Immature natural killer cell (primary cell): Measurements from ENCODE around the gene GATM. TPM values are rescaled to one million over a fixed set of nuclear protein-coding genes. Genes with fewer than 3 reads are reported as not detected.

ENCODE experiments used
- DNase-seq, 3 donors: peaks; one replicate each; pipeline ENCODE4 v3.0.0; 2022; ENCODE audit warnings: mixed read lengths in 1 of 3
- H3K27ac Mint-ChIP-seq, 6 donors: one replicate each; pipeline ENCODE4 v1.8.0; 2020; ENCODE audit warnings: mixed read lengths in 6 of 6, mild to moderate bottlenecking in 5 of 6, inconsistent platforms in 4 of 6, moderate library complexity in 3 of 6
- H3K27me3 Mint-ChIP-seq, 3 donors: one replicate each; pipeline ENCODE4 v1.8.0; 2020 to 2021; ENCODE audit warnings: low read depth in 3 of 3, mild to moderate bottlenecking in 3 of 3, mixed read lengths in 3 of 3, moderate library complexity in 3 of 3, inconsistent platforms in 1 of 3
- H3K36me3 Mint-ChIP-seq, 3 donors: one replicate each; pipeline ENCODE4 v1.8.0; 2020; ENCODE audit warnings: mixed read lengths in 3 of 3, inconsistent platforms in 2 of 3, mild to moderate bottlenecking in 2 of 3
- H3K4me1 Mint-ChIP-seq, 2 donors: one replicate each; pipeline ENCODE4 v1.8.0; 2020; ENCODE audit warnings: inconsistent platforms in 2 of 2, mild to moderate bottlenecking in 2 of 2, mixed read lengths in 2 of 2, moderate library complexity in 1 of 2
- H3K4me3 Mint-ChIP-seq, 5 donors: one replicate each; pipeline ENCODE4 v1.8.0; 2020; ENCODE audit warnings: mild to moderate bottlenecking in 5 of 5, mixed read lengths in 5 of 5, inconsistent platforms in 3 of 5, moderate library complexity in 3 of 5
- H3K9me3 Mint-ChIP-seq, 6 donors: one replicate each; pipeline ENCODE4 v1.8.0; 2020; ENCODE audit warnings: mild to moderate bottlenecking in 6 of 6, mixed read lengths in 6 of 6, inconsistent platforms in 4 of 6, moderate library complexity in 3 of 6
- polyA plus RNA-seq, 3 donors: library from polyadenylated mRNA; unstranded; fragments of 300-500 nt; fragmentation: Illumina TruSeq; gene quantifications; one replicate each; pipeline ENCODE4 v1.2.3, GENCODE V29; 2021

The GATM gene, protein sequence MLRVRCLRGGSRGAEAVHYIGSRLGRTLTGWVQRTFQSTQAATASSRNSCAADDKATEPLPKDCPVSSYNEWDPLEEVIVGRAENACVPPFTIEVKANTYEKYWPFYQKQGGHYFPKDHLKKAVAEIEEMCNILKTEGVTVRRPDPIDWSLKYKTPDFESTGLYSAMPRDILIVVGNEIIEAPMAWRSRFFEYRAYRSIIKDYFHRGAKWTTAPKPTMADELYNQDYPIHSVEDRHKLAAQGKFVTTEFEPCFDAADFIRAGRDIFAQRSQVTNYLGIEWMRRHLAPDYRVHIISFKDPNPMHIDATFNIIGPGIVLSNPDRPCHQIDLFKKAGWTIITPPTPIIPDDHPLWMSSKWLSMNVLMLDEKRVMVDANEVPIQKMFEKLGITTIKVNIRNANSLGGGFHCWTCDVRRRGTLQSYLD
- 1 to 10 TPM in 1 of 3 donors, under 1 TPM in 2; 0.27 to 1.2 (median 0.54) TPM for polyA plus RNA-seq

DNA sequence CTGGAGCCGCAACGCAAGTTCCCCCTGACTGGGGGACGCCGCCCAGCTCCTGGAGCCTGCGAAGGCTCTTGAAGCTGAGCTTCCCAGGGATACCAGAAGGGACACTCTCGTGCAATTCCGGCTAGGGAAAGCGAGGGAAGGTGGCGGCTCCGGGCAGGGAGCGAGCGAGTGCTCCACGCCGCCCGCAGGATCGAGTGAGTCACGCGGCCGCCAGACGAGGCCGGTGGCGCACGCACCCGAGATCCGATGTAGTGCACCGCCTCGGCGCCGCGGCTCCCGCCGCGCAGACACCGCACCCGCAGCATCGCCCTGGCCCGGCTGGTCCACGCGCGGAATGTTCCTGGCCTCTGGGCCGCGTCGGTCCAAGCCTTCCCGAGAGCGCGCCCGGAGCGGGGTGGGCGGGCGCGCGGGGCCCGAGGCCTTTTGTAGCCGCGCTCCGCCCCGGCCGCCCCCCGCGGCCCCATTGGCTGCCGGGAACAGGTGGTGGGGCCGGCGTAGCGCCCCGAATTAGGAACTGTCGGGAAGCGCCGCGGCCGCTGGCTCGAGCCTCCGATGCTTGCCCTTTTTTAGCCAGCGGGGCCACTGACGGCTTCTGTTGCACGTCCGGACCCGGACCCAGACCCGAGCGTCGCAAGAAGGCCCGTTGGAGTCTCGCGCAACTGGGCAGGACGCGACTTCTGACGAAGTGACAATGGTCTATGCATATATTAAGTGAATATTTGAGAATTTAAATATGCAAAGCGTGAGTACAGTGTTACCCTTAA lies at the start of gene GATM:
GATM (minus strand) TSS at position 396 of the 764 bp plus-strand sequence; CDS start at position 305, 91 bp downstream.
- H3K27me3 Mint-ChIP-seq = peaks cover 10 to 24% (median 24%) of the 10 kb centered on the region in 3 donors
- peak; percentile 23 to 38 (median 31) for DNase-seq
- peak within 1 kb of the TSS; percentile 73 to 87 (median 79) for H3K4me3 Mint-ChIP-seq
- peaks cover 17 to 20% of the 10 kb centered on the region in 2 donors for H3K4me1 Mint-ChIP-seq
- peaks cover 0 to 3% (median 0%) of the 10 kb centered on the region in 6 donors for H3K9me3 Mint-ChIP-seq
- H3K36me3 Mint-ChIP-seq = no peaks in the 10 kb centered on the region
- H3K27ac Mint-ChIP-seq = peak within 1 kb of the TSS in 2 of 6 donors; percentile 22 to 79

DNA sequence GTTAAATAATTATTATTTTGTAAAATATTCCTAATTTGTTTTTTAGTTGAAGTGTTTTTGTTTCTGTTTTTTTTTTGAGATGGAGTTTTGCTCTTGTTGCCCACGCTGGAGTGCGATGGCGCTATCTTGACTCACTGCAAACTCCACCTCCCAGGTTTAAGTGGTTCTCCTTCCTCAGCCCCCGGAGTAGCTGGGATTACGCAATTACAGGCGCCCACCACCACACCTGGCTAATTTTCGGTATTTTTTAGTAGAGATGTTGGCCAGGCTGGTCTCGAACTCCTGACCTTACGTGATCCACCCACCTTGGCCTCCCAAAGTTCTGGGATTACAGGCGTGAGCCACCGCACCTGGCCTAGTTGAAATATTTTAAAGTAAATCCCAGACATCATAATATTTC lies 48.7 kb upstream of the GATM start:
- no peaks in the 10 kb centered on the region for H3K9me3 Mint-ChIP-seq
- DNase-seq = no peak
- peaks cover 2 to 5% of the 10 kb centered on the region in 2 donors for H3K4me1 Mint-ChIP-seq
- peaks cover 8 to 9% (median 9%) of the 10 kb centered on the region in 3 donors for H3K36me3 Mint-ChIP-seq
- H3K27ac Mint-ChIP-seq = no peak overlapping the region
- no peak overlapping the region for H3K4me3 Mint-ChIP-seq
- peaks cover 0 to 2% (median 0%) of the 10 kb centered on the region in 3 donors for H3K27me3 Mint-ChIP-seq

DNA sequence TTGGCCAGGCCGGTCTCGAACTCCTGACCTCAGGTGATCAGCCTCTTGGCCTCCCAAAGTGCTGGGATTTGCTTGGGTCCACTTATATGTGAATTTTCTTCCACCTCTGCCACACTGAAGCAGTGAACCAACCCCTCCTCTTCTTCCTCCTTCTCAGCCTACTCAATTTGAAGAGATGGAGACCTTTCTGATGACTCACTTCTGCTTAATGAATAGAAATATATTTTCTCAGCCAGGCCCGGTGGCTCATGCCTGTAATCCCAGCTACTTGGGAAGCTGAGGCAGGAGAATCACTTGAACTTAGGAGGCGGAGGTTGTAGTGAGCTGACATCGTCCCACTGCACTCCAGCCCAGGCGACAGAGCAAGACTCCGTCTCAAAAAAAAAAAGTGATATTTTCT lies 46.8 kb upstream of the GATM start:
- no peak overlapping the region for H3K4me3 Mint-ChIP-seq
- DNase-seq = no peak
- H3K9me3 Mint-ChIP-seq = no peaks in the 10 kb centered on the region
- peaks cover 0 to 2% (median 0%) of the 10 kb centered on the region in 3 donors for H3K27me3 Mint-ChIP-seq
- no peaks in the 10 kb centered on the region for H3K4me1 Mint-ChIP-seq
- peaks cover 8 to 21% (median 15%) of the 10 kb centered on the region in 3 donors for H3K36me3 Mint-ChIP-seq
- no peak overlapping the region for H3K27ac Mint-ChIP-seq

DNA sequence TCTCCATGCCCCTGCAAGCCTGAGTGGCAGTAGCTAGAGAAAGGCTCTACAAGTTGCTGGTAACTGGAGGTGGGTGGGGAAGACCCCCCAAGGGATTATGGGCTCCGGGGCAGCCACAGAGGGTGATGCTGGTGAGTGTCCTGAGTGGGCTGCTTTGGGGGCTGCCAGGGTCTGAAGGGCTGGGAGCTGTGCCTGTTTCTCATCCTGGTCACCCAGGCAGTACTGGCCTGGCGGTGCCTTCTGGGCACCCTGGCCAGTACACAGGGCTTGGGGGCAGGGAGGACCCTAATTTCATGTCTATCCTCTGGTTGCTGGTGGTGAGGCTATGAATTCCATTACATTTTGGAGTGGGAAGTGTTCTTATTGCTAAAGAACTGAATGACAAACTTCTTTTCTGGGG lies 46.1 kb upstream of the GATM start:
- no peak overlapping the region for H3K27ac Mint-ChIP-seq
- no peaks in the 10 kb centered on the region for H3K4me1 Mint-ChIP-seq
- no peak for DNase-seq
- H3K36me3 Mint-ChIP-seq = peaks cover 8 to 26% (median 15%) of the 10 kb centered on the region in 3 donors
- peaks cover 0 to 2% (median 0%) of the 10 kb centered on the region in 3 donors for H3K27me3 Mint-ChIP-seq
- H3K9me3 Mint-ChIP-seq = no peaks in the 10 kb centered on the region
- H3K4me3 Mint-ChIP-seq = no peak overlapping the region

DNA sequence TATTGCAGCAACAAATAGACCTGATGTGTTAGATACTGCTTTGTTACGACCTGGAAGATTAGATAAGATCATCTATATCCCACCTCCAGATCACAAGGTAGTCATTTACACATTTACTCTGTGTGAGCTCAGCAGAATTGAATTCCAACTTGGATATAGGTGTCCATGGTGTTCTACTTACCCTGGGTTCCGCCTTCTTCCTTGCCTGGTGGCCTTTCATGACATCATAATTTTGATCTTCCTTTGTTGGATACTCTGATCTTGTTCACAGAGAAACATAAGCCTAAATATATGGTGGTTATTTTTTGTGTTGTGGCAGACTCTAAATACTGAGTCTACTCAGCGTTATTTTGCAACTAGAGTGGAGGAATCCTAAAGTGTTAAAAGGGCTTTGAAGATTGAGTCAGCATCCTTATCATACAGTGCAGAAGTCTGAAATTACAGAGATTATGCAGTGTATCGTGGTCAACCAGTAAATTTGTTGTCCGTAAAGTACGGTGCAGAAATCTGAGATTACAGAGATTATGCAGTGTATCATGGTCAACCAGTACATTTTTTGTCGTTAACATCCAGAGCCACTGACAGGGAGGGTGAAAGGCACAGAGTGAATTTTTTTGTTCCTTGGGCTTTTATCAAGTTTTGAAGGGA lies 39.1 kb upstream of the GATM start:
- no peaks in the 10 kb centered on the region for H3K27me3 Mint-ChIP-seq
- H3K9me3 Mint-ChIP-seq = no peaks in the 10 kb centered on the region
- peak overlapping the region in 1 of 6 donors; percentile 5 for H3K27ac Mint-ChIP-seq
- H3K4me3 Mint-ChIP-seq = no peak overlapping the region
- H3K36me3 Mint-ChIP-seq = peaks cover 20 to 53% (median 21%) of the 10 kb centered on the region in 3 donors
- H3K4me1 Mint-ChIP-seq = peaks cover 18 to 23% of the 10 kb centered on the region in 2 donors
- DNase-seq = no peak

DNA sequence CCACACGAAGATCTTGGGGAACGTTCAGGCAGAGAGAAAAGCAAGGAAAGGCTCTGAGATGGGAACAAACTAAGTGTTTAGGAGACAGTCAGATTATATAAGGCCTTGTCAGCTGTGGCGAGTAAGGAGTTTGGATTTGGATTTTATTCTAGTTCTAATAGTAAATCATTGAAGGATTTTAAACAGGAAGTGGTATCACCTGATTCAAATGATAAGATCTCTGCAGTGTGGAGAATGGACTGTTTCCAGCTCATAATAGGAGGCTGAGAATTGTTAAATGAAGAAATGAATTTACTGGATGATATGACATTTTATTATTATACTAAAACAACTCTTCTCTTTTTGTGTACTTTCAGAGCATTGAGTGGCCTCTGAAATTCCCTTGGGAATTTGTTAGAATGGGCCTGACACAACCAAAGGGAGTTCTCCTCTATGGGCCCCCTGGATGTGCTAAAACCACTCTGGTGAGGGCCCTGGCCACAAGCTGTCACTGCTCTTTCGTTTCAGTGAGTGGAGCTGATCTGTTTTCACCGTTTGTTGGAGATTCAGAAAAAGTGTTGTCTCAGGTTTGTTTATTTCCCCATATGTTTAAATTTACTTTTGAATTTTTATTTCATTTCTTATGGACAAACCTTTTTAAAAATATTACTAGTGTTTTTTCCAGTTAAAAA lies 36.0 kb upstream of the GATM start:
- Mint-ChIP-seq H3K27ac (peak overlapping the region in 5 of 6 donors; percentile 27 to 79 (median 51)), H3K27me3 (no peaks in the 10 kb centered on the region)

DNA sequence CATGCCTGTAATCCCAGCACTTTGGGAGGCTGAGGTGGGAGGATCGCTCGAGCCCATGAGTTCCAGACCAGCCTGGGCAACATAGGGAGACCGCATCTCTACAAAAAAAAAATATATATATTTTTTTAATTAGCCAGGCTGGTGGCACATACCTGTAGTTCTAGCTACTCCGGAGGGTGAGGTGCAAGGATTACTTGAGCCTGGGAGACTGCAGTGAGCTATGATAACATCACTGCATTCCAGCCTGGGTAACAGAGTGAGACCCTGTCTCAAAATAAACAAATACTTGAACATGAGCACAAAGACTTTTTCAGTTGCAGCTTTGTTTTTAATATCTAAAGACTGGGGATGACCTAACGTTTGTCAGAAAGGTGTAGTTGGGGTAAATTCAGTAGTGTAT lies 31.3 kb upstream of the GATM start:
- H3K36me3 Mint-ChIP-seq = peaks cover 5 to 49% (median 20%) of the 10 kb centered on the region in 3 donors
- no peak overlapping the region for H3K27ac Mint-ChIP-seq
- no peak for DNase-seq
- no peaks in the 10 kb centered on the region for H3K9me3 Mint-ChIP-seq
- H3K4me3 Mint-ChIP-seq = no peak overlapping the region
- H3K4me1 Mint-ChIP-seq = peaks cover 21 to 67% of the 10 kb centered on the region in 2 donors
- H3K27me3 Mint-ChIP-seq = no peaks in the 10 kb centered on the region

More for the DNA sequence above, 36.0 kb upstream of the GATM start:
- H3K36me3 Mint-ChIP-seq = peaks cover 11 to 41% (median 23%) of the 10 kb centered on the region in 3 donors
- peaks cover 18 to 31% of the 10 kb centered on the region in 2 donors for H3K4me1 Mint-ChIP-seq
- H3K4me3 Mint-ChIP-seq = no peak overlapping the region
- DNase-seq = no peak
- H3K9me3 Mint-ChIP-seq = no peaks in the 10 kb centered on the region

DNA sequence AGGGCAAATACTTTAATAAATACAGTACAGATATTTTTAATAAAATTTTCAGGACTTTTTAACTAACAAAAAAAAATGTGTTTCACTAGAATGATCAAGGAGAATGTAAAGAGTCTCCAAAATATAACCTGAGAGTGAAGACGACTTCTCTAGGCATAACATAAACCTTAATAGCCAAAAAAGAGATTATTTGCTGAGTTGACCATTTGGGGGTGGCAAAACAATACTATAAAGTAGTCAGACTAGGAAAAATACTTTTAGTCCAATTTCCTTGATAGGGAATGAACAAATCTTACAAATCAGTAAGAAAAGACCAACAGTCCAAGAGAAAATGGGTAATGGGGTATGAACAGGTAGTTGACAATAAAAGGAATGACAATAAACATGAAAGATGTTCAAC lies 29.4 kb upstream of the GATM start:
- DNase-seq = no peak
- Mint-ChIP-seq H3K9me3 (no peaks in the 10 kb centered on the region), H3K27me3 (no peaks in the 10 kb centered on the region), H3K4me1 (peaks cover 14 to 61% of the 10 kb centered on the region in 2 donors), H3K36me3 (peaks cover 5 to 42% (median 20%) of the 10 kb centered on the region in 3 donors), H3K27ac (no peak overlapping the region), H3K4me3 (no peak overlapping the region)

DNA sequence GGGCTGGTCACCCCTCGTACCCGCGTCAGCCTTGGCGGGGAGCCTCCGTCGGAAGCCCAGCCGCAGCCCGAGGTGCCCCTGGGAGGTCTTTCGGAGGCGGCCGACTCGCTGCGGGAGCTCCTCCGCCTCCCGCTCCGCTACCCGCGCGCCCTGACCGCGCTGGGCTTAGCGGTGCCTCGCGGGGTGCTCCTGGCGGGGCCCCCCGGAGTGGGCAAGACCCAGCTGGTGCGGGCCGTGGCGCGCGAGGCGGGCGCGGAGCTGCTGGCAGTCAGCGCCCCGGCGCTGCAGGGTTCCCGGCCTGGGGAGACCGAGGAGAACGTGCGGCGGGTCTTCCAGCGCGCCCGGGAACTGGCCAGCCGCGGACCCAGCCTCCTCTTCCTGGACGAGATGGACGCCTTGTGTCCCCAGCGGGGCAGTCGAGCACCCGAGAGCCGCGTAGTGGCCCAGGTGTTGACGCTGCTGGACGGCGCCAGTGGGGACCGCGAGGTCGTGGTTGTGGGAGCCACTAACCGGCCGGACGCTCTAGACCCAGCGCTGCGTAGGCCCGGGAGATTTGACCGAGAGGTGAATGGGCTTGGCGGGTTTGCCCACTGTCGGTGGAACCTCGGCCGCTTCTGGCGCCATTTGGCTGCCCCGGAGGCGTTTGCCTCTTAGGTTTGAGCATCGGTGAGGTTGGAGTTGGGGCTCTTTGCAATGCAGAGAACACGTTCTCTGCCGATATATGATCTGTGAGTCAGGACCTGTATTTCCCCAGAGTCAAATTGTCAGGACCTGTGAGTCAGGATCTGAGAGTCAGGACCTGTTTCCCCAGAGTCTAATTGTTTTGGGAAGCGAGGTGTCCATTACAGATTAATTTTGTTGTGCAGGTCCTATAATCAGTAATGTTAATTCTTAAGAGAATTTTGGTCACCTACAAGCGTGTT lies 24.9 kb upstream of the GATM start:
- Mint-ChIP-seq H3K9me3 (no peaks in the 10 kb centered on the region), H3K4me1 (peaks cover 25 to 55% of the 10 kb centered on the region in 2 donors), H3K4me3 (peak overlapping the region; percentile 88 to 96 (median 95)), H3K36me3 (peaks cover 5 to 18% (median 8%) of the 10 kb centered on the region in 3 donors), H3K27ac (peak overlapping the region; percentile 55 to 97 (median 67)), H3K27me3 (peaks cover 0 to 3% (median 2%) of the 10 kb centered on the region in 3 donors)
- DNase-seq = peak; percentile 25 to 34 (median 33)

DNA sequence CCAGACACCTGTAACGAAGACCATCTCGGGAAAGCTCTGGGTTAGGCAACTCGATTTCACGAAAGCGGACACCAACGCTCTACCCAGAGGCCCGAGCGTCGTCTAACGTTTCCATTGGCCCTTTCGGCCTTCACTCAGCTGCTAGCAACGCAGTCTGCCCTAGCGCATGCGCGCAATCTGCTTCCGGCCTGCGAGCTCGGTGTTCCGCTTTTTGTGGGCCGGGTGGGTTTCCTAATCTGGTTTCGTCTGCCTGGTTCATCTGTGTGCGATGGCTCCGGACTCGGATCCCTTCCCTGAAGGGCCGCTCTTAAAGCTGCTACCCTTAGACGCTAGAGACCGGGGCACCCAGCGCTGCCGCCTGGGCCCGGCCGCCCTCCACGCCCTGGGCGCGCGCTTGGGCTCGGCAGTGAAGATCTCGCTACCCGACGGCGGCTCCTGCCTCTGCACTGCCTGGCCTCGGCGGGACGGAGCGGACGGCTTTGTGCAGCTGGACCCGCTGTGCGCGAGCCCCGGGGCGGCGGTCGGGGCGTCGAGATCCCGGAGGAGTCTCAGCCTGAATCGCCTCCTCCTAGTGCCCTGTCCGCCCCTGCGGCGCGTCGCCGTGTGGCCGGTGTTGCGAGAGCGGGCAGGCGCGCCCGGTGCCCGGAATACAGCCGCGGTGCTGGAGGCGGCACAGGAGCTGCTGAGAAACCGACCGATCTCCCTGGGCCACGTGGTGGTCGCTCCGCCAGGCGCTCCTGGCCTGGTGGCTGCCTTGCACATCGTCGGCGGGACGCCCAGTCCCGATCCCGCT lies 24.0 kb upstream of the GATM start:
- Mint-ChIP-seq H3K9me3 (no peaks in the 10 kb centered on the region), H3K27me3 (peaks cover 0 to 3% (median 2%) of the 10 kb centered on the region in 3 donors), H3K36me3 (peaks cover 5 to 16% (median 6%) of the 10 kb centered on the region in 3 donors), H3K27ac (peak overlapping the region; percentile 93 to 98 (median 96)), H3K4me1 (peaks cover 25 to 47% of the 10 kb centered on the region in 2 donors), H3K4me3 (peak overlapping the region; percentile 88 to 96 (median 95))
- DNase-seq = peak; percentile 94 to 97 (median 97)

DNA sequence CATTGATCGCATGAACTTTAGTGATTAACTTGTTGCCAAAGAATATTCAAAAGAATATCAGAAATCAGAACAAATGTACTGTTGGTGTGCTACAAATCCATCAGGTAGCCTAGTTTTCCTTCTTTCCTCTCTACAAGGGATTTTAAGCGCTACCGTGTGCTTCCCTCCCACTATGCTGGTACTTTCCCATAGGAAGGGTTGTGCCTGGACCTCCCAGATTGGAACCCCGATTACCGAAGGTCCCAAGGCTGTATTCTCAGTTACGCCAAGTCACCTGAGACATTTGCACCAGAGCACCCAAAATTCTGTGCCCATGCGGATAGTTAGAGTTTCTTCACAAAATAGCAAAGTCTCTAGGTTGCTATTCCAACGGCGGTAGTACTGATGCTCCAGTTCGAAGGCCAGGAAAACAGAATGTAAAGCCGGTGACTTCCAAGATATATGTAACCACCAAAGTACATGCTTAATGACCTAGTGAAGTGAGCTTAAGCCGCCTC lies 23.4 kb upstream of the GATM start:
- peaks cover 2 to 11% (median 6%) of the 10 kb centered on the region in 3 donors for H3K36me3 Mint-ChIP-seq
- H3K27me3 Mint-ChIP-seq = peaks cover 2 to 3% (median 2%) of the 10 kb centered on the region in 3 donors
- peak overlapping the region; percentile 88 to 96 (median 95) for H3K4me3 Mint-ChIP-seq
- DNase-seq = no peak
- H3K4me1 Mint-ChIP-seq = peaks cover 25 to 44% of the 10 kb centered on the region in 2 donors
- peak overlapping the region; percentile 93 to 98 (median 96) for H3K27ac Mint-ChIP-seq
- H3K9me3 Mint-ChIP-seq = no peaks in the 10 kb centered on the region
